Parathyroid adenoma (tissue), 2 donors: ENCODE measurements around the gene AVL9.

Source experiments
- H2AFZ ChIP-seq: fragments of 300-600 bp; sonication (generic); one replicate; pipeline ENCODE4 v1.7.0; 2017; ENCODE audit warnings: antibody characterized with exemption, mild to moderate bottlenecking
- H3K27ac ChIP-seq: fragments of 300-600 bp; sonication (generic); one replicate; pipeline ENCODE4 v1.7.0; 2017
- H3K27me3 ChIP-seq: fragments of 300-600 bp; sonication (generic); one replicate; pipeline ENCODE4 v1.7.0; 2017; ENCODE audit warnings: low read length; ENCODE audit not compliant: control insufficient read depth, insufficient read depth
- H3K36me3 ChIP-seq: fragments of 300-600 bp; sonication (generic); one replicate; pipeline ENCODE4 v1.7.0; 2017; ENCODE audit warnings: low read length; ENCODE audit not compliant: control insufficient read depth, insufficient read depth
- H3K4me1 ChIP-seq: fragments of 300-600 bp; sonication (generic); one replicate; pipeline ENCODE4 v1.7.0; 2017; ENCODE audit warnings: control low read depth
- H3K4me2 ChIP-seq: fragments of 300-600 bp; sonication (generic); one replicate; pipeline ENCODE4 v1.7.0; 2017; ENCODE audit warnings: low read length
- H3K4me3 ChIP-seq: fragments of 300-600 bp; sonication (generic); one replicate; pipeline ENCODE4 v1.7.0; 2017; ENCODE audit warnings: low read depth, low read length
- H3K79me2 ChIP-seq: fragments of 300-600 bp; sonication (generic); one replicate; pipeline ENCODE4 v1.7.0; 2017; ENCODE audit warnings: control low read depth
- H3K9ac ChIP-seq: fragments of 300-600 bp; sonication (generic); one replicate; pipeline ENCODE4 v1.7.0; 2017; ENCODE audit warnings: mild to moderate bottlenecking
- H3K9me3 ChIP-seq: fragments of 300-600 bp; sonication (generic); one replicate; pipeline ENCODE4 v1.7.0; 2017; ENCODE audit warnings: low read length; ENCODE audit not compliant: control insufficient read depth
- TF ChIP-seq, protein P1 (sequence below): fragments of 300-600 bp; sonication (generic); IDR thresholded peaks from one replicate; pipeline ENCODE4 v1.7.0; 2017; ENCODE audit warnings: antibody characterized with exemption, mild to moderate bottlenecking
- donor health status: primary hyperparathyroidism.

AVL9 gene

DNA sequence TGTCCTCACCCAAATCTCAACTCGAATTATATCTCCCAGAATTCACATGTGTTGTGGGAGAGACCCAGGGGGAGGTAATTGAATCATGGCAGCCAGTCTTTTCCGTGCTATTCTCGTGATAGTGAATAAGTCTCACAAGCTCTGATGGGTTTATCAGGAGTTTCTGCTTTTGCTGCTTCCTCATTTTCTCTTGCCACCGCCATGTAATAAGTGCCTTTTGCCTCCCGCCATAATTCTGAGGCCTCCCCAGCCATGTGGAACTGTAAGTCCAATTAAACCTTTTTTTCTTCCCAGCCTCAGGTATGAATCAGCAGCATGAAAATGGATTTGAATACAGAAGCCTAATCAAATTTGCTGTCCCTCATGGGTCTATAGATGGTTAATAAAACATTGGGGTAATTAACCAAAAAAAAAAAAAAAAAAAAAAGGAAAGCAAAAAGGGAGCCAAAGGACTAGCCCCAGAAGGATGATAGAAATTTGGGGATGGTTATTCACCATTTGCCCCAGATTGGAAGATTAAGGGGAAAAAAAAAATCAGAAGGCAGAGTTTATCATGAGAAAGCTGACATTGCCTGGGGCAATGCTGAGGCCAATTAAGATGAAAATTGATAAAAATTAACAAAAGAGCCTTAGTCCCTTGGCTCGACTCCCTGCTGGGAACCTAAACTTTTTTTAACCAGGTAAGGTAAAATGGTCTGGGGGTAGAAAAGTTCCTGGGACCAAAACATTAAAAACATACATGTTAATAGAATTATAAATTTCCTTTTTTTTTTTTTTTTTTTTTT is 27.6 kb downstream of the AVL9 start:
- H3K9ac ChIP-seq, result no peak overlapping the region
- H3K27me3 ChIP-seq, result no peaks in the 10 kb centered on the region
- H3K79me2 ChIP-seq, result peaks cover 31% of the 10 kb centered on the region
- TF ChIP-seq, protein P1, sequence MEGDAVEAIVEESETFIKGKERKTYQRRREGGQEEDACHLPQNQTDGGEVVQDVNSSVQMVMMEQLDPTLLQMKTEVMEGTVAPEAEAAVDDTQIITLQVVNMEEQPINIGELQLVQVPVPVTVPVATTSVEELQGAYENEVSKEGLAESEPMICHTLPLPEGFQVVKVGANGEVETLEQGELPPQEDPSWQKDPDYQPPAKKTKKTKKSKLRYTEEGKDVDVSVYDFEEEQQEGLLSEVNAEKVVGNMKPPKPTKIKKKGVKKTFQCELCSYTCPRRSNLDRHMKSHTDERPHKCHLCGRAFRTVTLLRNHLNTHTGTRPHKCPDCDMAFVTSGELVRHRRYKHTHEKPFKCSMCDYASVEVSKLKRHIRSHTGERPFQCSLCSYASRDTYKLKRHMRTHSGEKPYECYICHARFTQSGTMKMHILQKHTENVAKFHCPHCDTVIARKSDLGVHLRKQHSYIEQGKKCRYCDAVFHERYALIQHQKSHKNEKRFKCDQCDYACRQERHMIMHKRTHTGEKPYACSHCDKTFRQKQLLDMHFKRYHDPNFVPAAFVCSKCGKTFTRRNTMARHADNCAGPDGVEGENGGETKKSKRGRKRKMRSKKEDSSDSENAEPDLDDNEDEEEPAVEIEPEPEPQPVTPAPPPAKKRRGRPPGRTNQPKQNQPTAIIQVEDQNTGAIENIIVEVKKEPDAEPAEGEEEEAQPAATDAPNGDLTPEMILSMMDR, result no peak
- H3K4me3 ChIP-seq, result no peak overlapping the region
- peaks cover 10% of the 10 kb centered on the region for H3K4me1 ChIP-seq
- no peak overlapping the region for H3K4me2 ChIP-seq
- no peaks in the 10 kb centered on the region for H3K9me3 ChIP-seq
- no peaks in the 10 kb centered on the region for H3K36me3 ChIP-seq
- no peak overlapping the region for H3K27ac ChIP-seq
- no peak overlapping the region for H2AFZ ChIP-seq

- Histone ChIP-seq H3K79me2 (peaks cover 35% of the 10 kb centered on the region), H3K36me3 (no peaks in the 10 kb centered on the region), H3K4me1 (peaks cover 10% of the 10 kb centered on the region), H3K27me3 (no peaks in the 10 kb centered on the region), H3K9ac (no peak overlapping the region), H3K4me2 (no peak overlapping the region), H3K9me3 (no peaks in the 10 kb centered on the region), H3K4me3 (no peak overlapping the region), H2AFZ (no peak overlapping the region), H3K27ac (no peak overlapping the region)
- TF ChIP-seq, protein P1, result no peak
Observed at GRCh38 chr7:32524631-32525030, 29.3 kb downstream of the AVL9 start.

DNA sequence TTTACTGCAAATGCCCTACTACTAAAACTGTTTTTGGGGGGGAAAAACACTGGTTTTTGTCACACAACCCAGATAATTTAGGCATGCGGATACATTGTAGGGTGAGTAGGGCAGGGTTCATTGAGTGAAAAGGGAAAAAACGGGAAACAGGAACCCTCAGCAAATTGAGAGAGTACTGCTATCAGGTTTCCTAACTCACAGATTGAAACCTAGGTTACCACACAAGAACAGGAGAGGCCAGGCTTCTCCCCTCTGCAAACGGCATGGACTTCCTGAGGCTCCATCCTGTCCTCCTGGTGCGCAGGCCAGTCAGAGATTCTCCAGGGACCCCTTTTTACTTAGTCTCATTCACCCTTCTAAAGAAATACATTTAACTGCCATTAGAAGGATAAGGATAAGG is 30.6 kb downstream of the AVL9 start:
- Histone ChIP-seq H3K4me3 (no peak overlapping the region), H3K27me3 (no peaks in the 10 kb centered on the region), H2AFZ (no peak overlapping the region), H3K4me2 (no peak overlapping the region), H3K9me3 (no peaks in the 10 kb centered on the region), H3K9ac (no peak overlapping the region), H3K36me3 (no peaks in the 10 kb centered on the region), H3K79me2 (peaks cover 27% of the 10 kb centered on the region), H3K27ac (peak overlapping the region; percentile 1), H3K4me1 (peaks cover 10% of the 10 kb centered on the region)
- TF ChIP-seq, protein P1, result no peak

DNA sequence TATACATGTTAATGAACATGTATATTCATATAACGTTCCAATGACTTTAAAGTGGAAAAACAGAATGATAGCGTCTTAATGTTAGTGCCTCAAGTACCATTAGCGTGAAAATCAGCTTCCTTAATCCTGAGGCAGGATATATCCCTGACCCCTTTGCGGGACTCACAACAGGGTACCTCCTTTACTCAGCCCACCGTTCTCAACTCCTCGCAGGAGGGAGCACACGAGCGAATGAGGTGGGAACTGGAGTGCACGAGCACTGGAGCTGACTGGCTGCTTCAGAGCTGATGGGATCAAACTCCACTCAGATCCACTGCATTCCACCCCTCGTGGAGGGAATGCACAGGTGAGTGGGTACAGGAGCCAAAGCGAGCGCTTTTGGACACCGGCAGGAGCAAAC is 36.1 kb downstream of the AVL9 start:
- H3K27me3 ChIP-seq, result no peaks in the 10 kb centered on the region
- no peak overlapping the region for H3K9ac ChIP-seq
- H3K9me3 ChIP-seq, result no peaks in the 10 kb centered on the region
- no peak overlapping the region for H3K4me3 ChIP-seq
- H3K4me1 ChIP-seq, result peaks cover 7% of the 10 kb centered on the region
- peaks cover 20% of the 10 kb centered on the region for H3K79me2 ChIP-seq
- TF ChIP-seq, protein P1, result no peak
- no peak overlapping the region for H2AFZ ChIP-seq
- no peak overlapping the region for H3K27ac ChIP-seq
- H3K36me3 ChIP-seq, result no peaks in the 10 kb centered on the region
- H3K4me2 ChIP-seq, result no peak overlapping the region

DNA sequence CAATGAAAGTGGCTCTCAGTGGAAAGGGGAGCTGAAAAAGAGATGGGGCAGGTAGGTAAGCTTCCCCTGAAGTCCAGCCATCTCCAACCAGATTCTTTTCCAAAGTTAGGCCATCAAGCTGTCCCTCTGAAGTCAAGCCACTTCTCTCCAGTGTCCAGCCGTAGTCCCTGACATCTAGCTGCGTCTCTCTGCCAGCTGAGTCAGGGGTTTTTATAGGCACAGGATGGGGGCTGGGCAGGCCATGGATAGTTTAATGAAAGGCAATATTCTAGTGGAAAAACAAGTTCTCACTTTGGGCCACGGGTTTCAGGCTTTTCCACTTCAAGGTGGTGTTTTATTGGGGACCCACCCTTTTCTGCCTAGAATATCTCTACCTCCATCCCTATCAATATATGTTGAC is 36.8 kb downstream of the AVL9 start:
- Histone ChIP-seq H3K9me3 (no peaks in the 10 kb centered on the region), H3K36me3 (no peaks in the 10 kb centered on the region), H3K27ac (no peak overlapping the region), H3K4me1 (peaks cover 7% of the 10 kb centered on the region), H3K27me3 (no peaks in the 10 kb centered on the region), H3K4me2 (no peak overlapping the region), H3K9ac (no peak overlapping the region), H3K4me3 (no peak overlapping the region), H2AFZ (no peak overlapping the region), H3K79me2 (peaks cover 24% of the 10 kb centered on the region)
- TF ChIP-seq, protein P1, result no peak
